GM08714 (cell line): ENCODE measurements around the gene DDX10.

Experiments used
- H3K4me3 ChIP-seq: fragments of 200-500 bp; sonication (Bioruptor generic); 2 replicates; pipeline ENCODE4 v1.5.1; 2014; ENCODE audit warnings: mild to moderate bottlenecking, low read length, inconsistent platforms
- ZNF274 ChIP-seq: IDR thresholded peaks from 2 replicates; pipeline ENCODE4 v1.6.1; 2012; ENCODE audit warnings: mild to moderate bottlenecking, low read depth, low read length

DDX10 gene

DNA sequence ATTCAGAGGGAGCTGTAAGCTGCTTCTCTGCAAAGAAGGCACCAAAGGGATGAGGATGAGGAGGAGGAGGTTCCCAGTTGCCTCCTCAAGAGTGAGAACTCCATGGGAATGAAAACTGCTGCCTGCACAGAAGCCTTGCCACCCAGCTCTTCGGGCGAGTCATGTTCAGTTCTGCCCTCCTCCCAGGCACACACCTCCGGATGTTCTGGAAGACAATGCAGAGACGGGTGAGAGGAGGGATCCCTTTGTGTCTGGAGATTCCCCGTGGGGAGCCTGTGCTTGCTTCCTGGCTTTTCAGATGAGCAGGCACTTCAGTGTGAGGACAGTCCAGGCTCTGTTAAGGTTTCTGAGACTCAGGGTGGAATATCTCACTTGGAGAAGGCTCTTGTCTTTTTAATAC, 295.6 kb downstream of the DDX10 start:
- TF ChIP-seq ZNF274, result no peak

GRCh38 chr11:108961095-108961494, 296.2 kb downstream of the DDX10 start:
- no peak overlapping the region for H3K4me3 ChIP-seq
- no peak for TF ChIP-seq ZNF274

More for the DNA sequence above, 295.6 kb downstream of the DDX10 start:
- H3K4me3 ChIP-seq, result no peak overlapping the region

DNA sequence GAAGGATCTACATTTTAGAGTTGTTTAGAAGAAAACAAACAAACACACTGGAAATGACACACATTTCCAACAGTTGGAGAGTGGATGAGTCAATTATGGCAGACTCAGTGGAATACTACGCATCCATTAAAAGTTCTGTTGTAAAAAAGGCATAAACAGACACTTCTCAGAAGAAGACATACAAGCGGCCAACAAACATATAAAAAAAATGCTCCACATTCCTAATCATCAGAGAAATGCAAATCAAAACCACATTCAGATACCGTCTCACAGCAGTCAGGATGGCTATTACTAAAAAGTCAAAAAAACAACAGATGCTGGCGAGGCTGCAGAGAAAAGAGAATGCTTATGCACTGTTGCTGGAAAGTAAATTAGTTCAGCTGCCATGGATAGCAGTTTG, 298.2 kb downstream of the DDX10 start:
- no peak for TF ChIP-seq ZNF274
- no peak overlapping the region for H3K4me3 ChIP-seq

DNA sequence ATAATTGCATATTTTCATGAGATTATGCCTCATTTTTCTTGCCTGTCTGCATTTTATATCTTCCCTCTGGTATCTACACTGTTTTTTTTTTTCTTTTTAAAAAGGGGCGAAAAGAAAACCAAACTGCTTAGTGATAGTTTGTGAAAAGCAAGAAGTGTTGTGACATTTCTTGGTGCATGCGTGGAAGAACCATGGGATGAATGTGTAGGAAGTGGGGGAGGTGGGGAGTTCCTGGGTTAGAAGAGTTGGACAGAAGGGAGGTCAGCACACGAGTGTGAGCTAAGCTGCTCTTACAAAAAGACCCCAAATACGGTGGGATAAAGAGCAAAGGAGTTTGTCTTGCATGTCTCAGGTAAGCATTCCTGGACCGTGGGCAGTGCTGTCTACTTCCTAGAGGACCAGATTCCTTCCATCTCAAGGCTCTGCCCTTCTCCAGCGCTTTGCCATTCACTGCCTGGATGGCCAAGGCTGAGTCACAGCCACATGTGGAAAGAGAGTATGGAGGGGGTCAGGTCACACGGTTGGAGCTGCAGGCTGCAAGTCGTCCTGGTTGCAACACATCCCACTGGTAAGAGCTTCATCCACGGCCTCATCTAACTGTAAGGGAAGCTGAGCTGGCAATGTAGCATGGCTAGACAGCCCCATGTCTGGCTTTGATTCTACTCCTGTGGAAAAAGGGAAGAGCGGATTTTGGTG, 300.6 kb downstream of the DDX10 start:
- H3K4me3 ChIP-seq, result no peak overlapping the region
- TF ChIP-seq ZNF274, result no peak

- no peak for TF ChIP-seq ZNF274
- no peak overlapping the region for H3K4me3 ChIP-seq
Observed at GRCh38 chr11:108966206-108966605, 301.3 kb downstream of the DDX10 start.

GRCh38 chr11:108966978-108967377, 302.1 kb downstream of the DDX10 start:
- TF ChIP-seq ZNF274, result no peak
- H3K4me3 ChIP-seq, result no peak overlapping the region

DNA sequence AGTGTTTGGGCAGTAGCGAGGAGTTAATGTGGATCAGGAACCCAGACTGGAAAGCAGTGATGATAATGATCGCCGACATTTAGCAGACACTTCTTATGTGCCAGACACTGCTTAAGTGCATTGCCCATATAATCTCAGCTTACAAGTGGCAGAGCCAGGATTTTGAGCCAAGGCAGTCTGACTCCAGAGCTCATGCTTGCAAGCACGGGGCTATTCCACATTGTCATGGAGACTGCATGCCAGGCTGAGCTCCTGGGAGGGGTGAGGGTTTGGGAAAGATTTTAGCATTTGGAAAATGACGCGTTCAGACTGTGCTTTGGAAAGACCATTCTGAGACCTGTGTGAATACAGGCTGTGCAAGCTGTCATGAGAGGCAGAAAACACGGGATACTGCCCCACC, 302.7 kb downstream of the DDX10 start:
- no peak for TF ChIP-seq ZNF274
- H3K4me3 ChIP-seq, result no peak overlapping the region

GRCh38 chr11:108970221-108970991, 305.5 kb downstream of the DDX10 start:
- H3K4me3 ChIP-seq, result no peak overlapping the region
- TF ChIP-seq ZNF274, result no peak

GRCh38 chr11:108973402-108974162, 308.7 kb downstream of the DDX10 start:
- no peak overlapping the region for H3K4me3 ChIP-seq

GRCh38 chr11:108975026-108975425, 310.2 kb downstream of the DDX10 start:
- no peak overlapping the region for H3K4me3 ChIP-seq
- no peak for TF ChIP-seq ZNF274

More at GRCh38 chr11:108973402-108974162, 308.7 kb downstream of the DDX10 start:
- TF ChIP-seq ZNF274, result no peak

DNA sequence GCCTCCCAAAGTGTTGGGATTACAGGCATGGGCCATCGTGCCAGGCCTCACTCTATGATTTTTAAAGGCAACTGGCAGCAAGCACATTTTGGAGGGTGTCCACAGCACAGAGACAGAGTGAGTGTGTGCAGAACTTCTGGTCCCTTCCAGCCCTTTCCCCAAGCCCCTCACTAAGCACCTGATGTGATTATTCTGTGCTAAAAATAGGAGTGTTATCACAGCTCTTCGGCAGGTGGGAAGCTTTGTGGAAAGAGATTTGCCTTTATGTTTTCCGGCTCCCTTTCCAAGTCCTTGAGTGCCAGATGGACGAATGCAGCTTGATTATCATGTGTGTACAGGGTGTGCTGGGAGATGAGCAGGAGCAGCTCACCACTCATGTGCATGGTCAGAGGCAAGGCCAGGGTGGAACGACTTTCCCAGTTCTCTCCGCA, 310.8 kb downstream of the DDX10 start:
- TF ChIP-seq ZNF274, result no peak
- H3K4me3 ChIP-seq, result no peak overlapping the region

- no peak for TF ChIP-seq ZNF274
- H3K4me3 ChIP-seq, result no peak overlapping the region
Observed at GRCh38 chr11:108983636-108984420, 319.0 kb downstream of the DDX10 start.

DNA sequence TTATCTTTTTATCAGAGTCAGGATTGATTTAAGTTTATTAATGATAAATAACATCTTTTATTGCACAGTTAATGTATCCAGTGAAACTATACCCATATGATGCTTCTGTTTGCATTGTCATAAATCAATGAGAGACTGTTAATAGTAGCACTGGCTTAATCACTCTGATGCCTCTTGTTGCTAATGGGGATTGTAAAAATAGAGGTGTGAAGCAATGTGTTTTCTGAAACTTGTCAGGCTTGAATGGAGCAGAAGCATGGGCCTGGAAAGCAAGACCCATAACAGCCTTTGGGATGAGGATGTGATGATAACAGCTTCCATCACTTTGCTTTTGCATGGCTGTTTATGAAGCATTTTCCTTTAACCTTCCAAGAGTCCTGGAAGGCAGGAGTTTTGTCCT, 319.7 kb downstream of the DDX10 start:
- H3K4me3 ChIP-seq, result no peak overlapping the region

More for the DNA sequence above, 319.7 kb downstream of the DDX10 start:
- TF ChIP-seq ZNF274, result no peak
